ENCODE data around the gene CCNE1. TPM values are rescaled to one million over a fixed set of nuclear protein-coding genes. Genes with fewer than 3 reads are reported as not detected.
"Not testable (repeated sequence)": the region's sequence is repeated elsewhere in the genome, so short reads cannot be mapped to it uniquely, and the experiment has no call there.

CCNE1 gene
- total RNA-seq, 1 donor from 2014 or later = not detected

- intact Hi-C loops (cut with DNase I) = no loop called here
- H3K27ac ChIP-seq = no peak overlapping the region
- H3K9me3 ChIP-seq = no peaks in the 10 kb centered on the region
These were observed 24.5 kb upstream of the CCNE1 start for GRCh38 chr19:29787281-29787680.

GRCh38 chr19:29789007-29789406, 22.8 kb upstream of the CCNE1 start:
- Histone ChIP-seq H3K27ac (no peak overlapping the region), H3K27me3 (no peaks in the 10 kb centered on the region), H3K9me3 (no peaks in the 10 kb centered on the region), H3K36me3 (no peaks in the 10 kb centered on the region), H3K4me3 (no peak overlapping the region), H3K4me1 (no peaks in the 10 kb centered on the region)
- no peak for DNase-seq (ENCODE audit: low spot score in 2 of 2)
- intact Hi-C loops (cut with DNase I) = no loop called here
- no peak for TF ChIP-seq CTCF (IDR thresholded peaks at IDR 0.05)

More at GRCh38 chr19:29787281-29787680, 24.5 kb upstream of the CCNE1 start:
- H3K27me3 ChIP-seq = no peaks in the 10 kb centered on the region
- no peaks in the 10 kb centered on the region for H3K4me1 ChIP-seq
- H3K36me3 ChIP-seq = no peaks in the 10 kb centered on the region
- no peak overlapping the region for H3K4me3 ChIP-seq
- no peak for DNase-seq (ENCODE audit: low spot score in 2 of 2)
- TF ChIP-seq CTCF (IDR thresholded peaks at IDR 0.05) = no peak

- Histone ChIP-seq H3K27me3 (no peaks in the 10 kb centered on the region), H3K4me1 (no peaks in the 10 kb centered on the region), H3K36me3 (no peaks in the 10 kb centered on the region), H3K4me3 (no peak overlapping the region), H3K9me3 (no peaks in the 10 kb centered on the region), H3K27ac (no peak overlapping the region)
- intact Hi-C loops (cut with DNase I) = no loop called here
- TF ChIP-seq CTCF (IDR thresholded peaks at IDR 0.05) = no peak
- DNase-seq (ENCODE audit: low spot score in 2 of 2) = no peak
These were observed 18.6 kb upstream of the CCNE1 start for GRCh38 chr19:29793116-29793727.

- DNase-seq (ENCODE audit: low spot score in 2 of 2); intact Hi-C loops (cut with DNase I); H3K4me3 ChIP-seq: not testable (repeated sequence)
These were observed 17.3 kb upstream of the CCNE1 start for GRCh38 chr19:29794490-29794889.

GRCh38 chr19:29795461-29796172, 16.2 kb upstream of the CCNE1 start:
- no peaks in the 10 kb centered on the region for H3K27me3 ChIP-seq
- H3K27ac ChIP-seq = no peak overlapping the region
- DNase-seq (ENCODE audit: low spot score in 2 of 2) = no peak
- H3K36me3 ChIP-seq = no peaks in the 10 kb centered on the region
- intact Hi-C loops (cut with DNase I) = no loop called here
- H3K9me3 ChIP-seq = no peaks in the 10 kb centered on the region
- no peak overlapping the region for H3K4me3 ChIP-seq
- H3K4me1 ChIP-seq = no peaks in the 10 kb centered on the region
- no peak for TF ChIP-seq CTCF (IDR thresholded peaks at IDR 0.05)

More at GRCh38 chr19:29794490-29794889, 17.3 kb upstream of the CCNE1 start:
- not testable (repeated sequence) for H3K27ac ChIP-seq, H3K9me3 ChIP-seq, H3K27me3 ChIP-seq, H3K4me1 ChIP-seq, H3K36me3 ChIP-seq

- H3K36me3 ChIP-seq = no peaks in the 10 kb centered on the region
- H3K4me3 ChIP-seq = no peak overlapping the region
- no peak overlapping the region for H3K27ac ChIP-seq
- no peaks in the 10 kb centered on the region for H3K9me3 ChIP-seq
- no peak for TF ChIP-seq CTCF (IDR thresholded peaks at IDR 0.05)
- no peak for DNase-seq (ENCODE audit: low spot score in 2 of 2)
- no peaks in the 10 kb centered on the region for H3K27me3 ChIP-seq
- H3K4me1 ChIP-seq = no peaks in the 10 kb centered on the region
- intact Hi-C loops (cut with DNase I) = no loop called here
These were observed 15.6 kb upstream of the CCNE1 start for GRCh38 chr19:29796173-29796573.
